ENCODE measurements around the gene TSHZ1.

Gene TSHZ1

GRCh38 chr18:75269124-75269680, 58.6 kb downstream of the TSHZ1 start:
- no peak overlapping the region for H3K9ac ChIP-seq (ENCODE audit: low read length)
- no peak overlapping the region for H3K4me2 ChIP-seq (ENCODE audit: low read length)
- H3K9me3 ChIP-seq (ENCODE audit: low read length), result no peaks in the 10 kb centered on the region
- no peaks in the 10 kb centered on the region for H3K9me2 ChIP-seq (ENCODE audit: low read depth, low read length)
- no peaks in the 10 kb centered on the region for H3K4me1 ChIP-seq (ENCODE audit: insufficient read depth, low read length, severe bottlenecking)
- H3K27me3 ChIP-seq (ENCODE audit: insufficient read depth, low read length), result no peaks in the 10 kb centered on the region
- H3K27ac ChIP-seq (ENCODE audit: low read depth, low read length, poor library complexity, severe bottlenecking), result no peak overlapping the region
- no peaks in the 10 kb centered on the region for H3K36me3 ChIP-seq (ENCODE audit: insufficient read depth, low read length)
- H3K4me3 ChIP-seq (ENCODE audit: low read depth, low read length, poor library complexity, severe bottlenecking), result no peak overlapping the region
- H2AFZ ChIP-seq (ENCODE audit: low read length), result no peak overlapping the region
- TF ChIP-seq CTCF (IDR thresholded peaks at IDR 0.05; ENCODE audit: low read length) (no peak), EZH2 (IDR thresholded peaks at IDR 0.05; ENCODE audit: borderline replicate concordance, low read length) (no peak)
- no peaks in the 10 kb centered on the region for H3K79me2 ChIP-seq (ENCODE audit: insufficient read depth, low read length)
- no peaks in the 10 kb centered on the region for H4K20me1 ChIP-seq (ENCODE audit: insufficient read depth, low read length)
- no peaks in the 10 kb centered on the region for H3F3A ChIP-seq (ENCODE audit: insufficient read depth, low read length)

DNA sequence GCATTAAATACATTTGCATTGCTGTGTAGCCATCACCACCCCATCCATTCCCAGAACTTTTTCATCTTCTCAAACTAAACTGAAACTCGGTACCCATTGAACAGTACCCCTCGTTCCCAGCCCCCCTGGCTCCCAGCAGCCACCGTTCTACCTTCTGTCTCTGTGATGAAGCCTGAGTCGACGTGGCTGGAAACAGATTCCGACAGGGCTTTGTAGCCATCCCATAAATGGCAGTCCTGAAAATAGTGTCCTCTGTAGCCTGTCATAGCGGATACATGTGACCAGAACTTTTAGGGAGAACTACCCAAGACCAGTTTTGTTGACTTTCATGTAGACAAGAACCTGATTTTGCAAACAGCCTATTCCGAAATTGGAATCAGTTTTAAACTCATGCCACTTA, 59.1 kb downstream of the TSHZ1 start:
- Histone ChIP-seq H3K4me3 (ENCODE audit: low read depth, low read length, poor library complexity, severe bottlenecking) (no peak overlapping the region), H3K36me3 (ENCODE audit: insufficient read depth, low read length) (no peaks in the 10 kb centered on the region), H4K20me1 (ENCODE audit: insufficient read depth, low read length) (no peaks in the 10 kb centered on the region), H3F3A (ENCODE audit: insufficient read depth, low read length) (no peaks in the 10 kb centered on the region), H3K4me2 (ENCODE audit: low read length) (no peak overlapping the region), H3K9me3 (ENCODE audit: low read length) (no peaks in the 10 kb centered on the region), H3K79me2 (ENCODE audit: insufficient read depth, low read length) (no peaks in the 10 kb centered on the region), H3K27ac (ENCODE audit: low read depth, low read length, poor library complexity, severe bottlenecking) (no peak overlapping the region), H3K9ac (ENCODE audit: low read length) (no peak overlapping the region), H2AFZ (ENCODE audit: low read length) (no peak overlapping the region), H3K9me2 (ENCODE audit: low read depth, low read length) (no peaks in the 10 kb centered on the region), H3K27me3 (ENCODE audit: insufficient read depth, low read length) (no peaks in the 10 kb centered on the region), H3K4me1 (ENCODE audit: insufficient read depth, low read length, severe bottlenecking) (no peaks in the 10 kb centered on the region)
- TF ChIP-seq EZH2 (IDR thresholded peaks at IDR 0.05; ENCODE audit: borderline replicate concordance, low read length) (no peak), CTCF (IDR thresholded peaks at IDR 0.05; ENCODE audit: low read length) (no peak)

GRCh38 chr18:75271952-75272351, 61.4 kb downstream of the TSHZ1 start:
- H3K4me1 ChIP-seq (ENCODE audit: insufficient read depth, low read length, severe bottlenecking), result no peaks in the 10 kb centered on the region
- no peaks in the 10 kb centered on the region for H3K9me2 ChIP-seq (ENCODE audit: low read depth, low read length)
- no peak overlapping the region for H2AFZ ChIP-seq (ENCODE audit: low read length)
- no peak overlapping the region for H3K4me2 ChIP-seq (ENCODE audit: low read length)
- H3K4me3 ChIP-seq (ENCODE audit: low read depth, low read length, poor library complexity, severe bottlenecking), result no peak overlapping the region
- H4K20me1 ChIP-seq (ENCODE audit: insufficient read depth, low read length), result no peaks in the 10 kb centered on the region
- H3K27me3 ChIP-seq (ENCODE audit: insufficient read depth, low read length), result no peaks in the 10 kb centered on the region
- H3F3A ChIP-seq (ENCODE audit: insufficient read depth, low read length), result no peaks in the 10 kb centered on the region
- no peaks in the 10 kb centered on the region for H3K36me3 ChIP-seq (ENCODE audit: insufficient read depth, low read length)
- H3K27ac ChIP-seq (ENCODE audit: low read depth, low read length, poor library complexity, severe bottlenecking), result no peak overlapping the region
- TF ChIP-seq EZH2 (IDR thresholded peaks at IDR 0.05; ENCODE audit: borderline replicate concordance, low read length) (no peak), CTCF (IDR thresholded peaks at IDR 0.05; ENCODE audit: low read length) (no peak)
- H3K79me2 ChIP-seq (ENCODE audit: insufficient read depth, low read length), result no peaks in the 10 kb centered on the region
- no peaks in the 10 kb centered on the region for H3K9me3 ChIP-seq (ENCODE audit: low read length)
- H3K9ac ChIP-seq (ENCODE audit: low read length), result no peak overlapping the region
